Psoas muscle (tissue), 7 donors: Measurements from ENCODE around the gene AHNAK2. TPM values are rescaled to one million over a fixed set of nuclear protein-coding genes. Genes with fewer than 3 reads are reported as not detected.

ENCODE experiments used
- polyA plus RNA-seq, 3 donors: library from polyadenylated mRNA; stranded (reverse); fragments of 200-250 nt; gene quantifications; one replicate each; pipeline ENCODE4 v1.2.3, GENCODE V29; 2013
- total RNA-seq, 4 donors: library from RNA; stranded (reverse); fragmentation: NEBNext Ultra II Directional in 2 of 4; extraction: Animal tissue kit (Norgen Biotek cat#: 25700) in 2 of 4; gene quantifications; one replicate each; pipeline versions ENCODE4 v1.2.1 to v1.2.4, GENCODE V29; 2021 to 2023
- donor health status: healthy with polysubstance abuse.
- donor health status: DM: no; HTN: no; CAD: no; lungs with moderate emphysema.
- donor health status: Bipolar disorder and iron deficiency.
- donor health status: healthy.
- donor health status: DM: no; HTN: no; CAD: no.
- donor health status: DM: no; HTN: no; CAD: no.
- donor health status: DM: yes; HTN: yes; CAD: no.

AHNAK2 gene
- total and polyA plus RNA-seq, 7 donors = 0.69 to 4.7 (median 2.0) TPM

Other genes starting within 250 kb of the AHNAK2 start
- 100 to 1,000 TPM in 1 of 4 donors, 10 to 100 TPM in 3; 55.8 to 105 (median 84.5) TPM for gene SIVA1, start 225.2 kb downstream of the AHNAK2 start, total RNA-seq
- gene SIVA1, start 225.2 kb downstream of the AHNAK2 start, polyA plus RNA-seq = 100 to 1,000 TPM; 147 to 233 (median 233) TPM
- 10 to 100 TPM; 54.9 to 79.3 (median 60.0) TPM for gene AKT1, start 182.6 kb downstream of the AHNAK2 start, total RNA-seq
- gene AKT1, start 182.6 kb downstream of the AHNAK2 start, polyA plus RNA-seq = 100 to 1,000 TPM in 1 of 3 donors, 10 to 100 TPM in 2; 51.9 to 102 (median 62.0) TPM
- gene ZBTB42, start 177.3 kb downstream of the AHNAK2 start, total RNA-seq = 1 to 10 TPM; 4.2 to 7.4 (median 5.8) TPM
- gene ZBTB42, start 177.3 kb downstream of the AHNAK2 start, polyA plus RNA-seq = 1 to 10 TPM; 4.7 to 6.6 (median 6.2) TPM
- 10 to 100 TPM in 1 of 4 donors, 1 to 10 TPM in 3; 6.3 to 15.7 (median 7.7) TPM for gene CEP170B, start 113.1 kb downstream of the AHNAK2 start, total RNA-seq
- gene CEP170B, start 113.1 kb downstream of the AHNAK2 start, polyA plus RNA-seq = 1 to 10 TPM; 2.0 to 5.8 (median 3.3) TPM
- gene PLD4, start 53.5 kb downstream of the AHNAK2 start, total RNA-seq = under 1 TPM in 2 of 4 donors, not detected in 2; 0.04 to 0.25 TPM
- gene PLD4, start 53.5 kb downstream of the AHNAK2 start, polyA plus RNA-seq = not detected
- gene CLBA1, start 7.4 kb upstream of the AHNAK2 start, total RNA-seq = 1 to 10 TPM; 1.3 to 2.2 (median 1.6) TPM
- 1 to 10 TPM; 1.7 to 6.8 (median 6.1) TPM for gene CLBA1, start 7.4 kb upstream of the AHNAK2 start, polyA plus RNA-seq
- gene CDCA4, start 42.7 kb upstream of the AHNAK2 start, total RNA-seq = 1 to 10 TPM in 2 of 4 donors, under 1 TPM in 2; 0.79 to 1.8 (median 1.1) TPM
- 1 to 10 TPM; 1.3 to 3.3 (median 2.1) TPM for gene CDCA4, start 42.7 kb upstream of the AHNAK2 start, polyA plus RNA-seq
- under 1 TPM; 0.34 to 0.60 (median 0.41) TPM for gene GPR132, start 87.1 kb upstream of the AHNAK2 start, total RNA-seq
- under 1 TPM; 0.08 to 0.14 (median 0.13) TPM for gene GPR132, start 87.1 kb upstream of the AHNAK2 start, polyA plus RNA-seq
- 10 to 100 TPM; 18.4 to 34.0 (median 28.2) TPM for gene JAG2, start 190.4 kb upstream of the AHNAK2 start, total RNA-seq
- gene JAG2, start 190.4 kb upstream of the AHNAK2 start, polyA plus RNA-seq = 10 to 100 TPM; 10.6 to 25.9 (median 10.6) TPM
- 10 to 100 TPM; 23.3 to 44.5 (median 24.6) TPM for gene NUDT14, start 202.9 kb upstream of the AHNAK2 start, total RNA-seq
- 10 to 100 TPM; 14.7 to 45.4 (median 22.3) TPM for gene NUDT14, start 202.9 kb upstream of the AHNAK2 start, polyA plus RNA-seq